Neuronal stem cell (in vitro differentiated cells): ENCODE results near the gene BRSK2.

Source experiments
- DNase-seq: peaks from one replicate; pipeline ENCODE4 v3.0.0-alpha.2; 2013; ENCODE audit warnings: low spot score
- H2AFZ ChIP-seq: one replicate; pipeline ENCODE4 v1.6.1; 2013; ENCODE audit warnings: mild to moderate bottlenecking, low read length, inconsistent platforms
- H2AK5ac ChIP-seq: 2 replicates; pipeline ENCODE4 v1.6.1; 2013; ENCODE audit warnings: low read depth, mild to moderate bottlenecking, inconsistent platforms, low read length, moderate library complexity, mixed read lengths
- H2BK120ac ChIP-seq: 2 replicates; pipeline ENCODE4 v1.6.1; 2013; ENCODE audit warnings: low read depth, mild to moderate bottlenecking, inconsistent platforms, low read length, moderate library complexity, mixed read lengths
- H2BK12ac ChIP-seq: one replicate; pipeline ENCODE4 v1.6.1; 2013; ENCODE audit warnings: low read length, inconsistent platforms
- H2BK15ac ChIP-seq: 2 replicates; pipeline ENCODE4 v1.6.1; 2013; ENCODE audit warnings: mild to moderate bottlenecking, low read length, inconsistent platforms, mixed read lengths
- H2BK5ac ChIP-seq: one replicate; pipeline ENCODE4 v1.6.1; 2013; ENCODE audit warnings: inconsistent platforms, mild to moderate bottlenecking, low read length, moderate library complexity
- H3K14ac ChIP-seq: one replicate; pipeline ENCODE4 v1.6.1; 2013; ENCODE audit warnings: low read length, inconsistent platforms
- H3K18ac ChIP-seq: 2 replicates; pipeline ENCODE4 v1.6.1; 2013; ENCODE audit warnings: low read length, inconsistent platforms
- H3K23ac ChIP-seq: 2 replicates; pipeline ENCODE4 v1.6.1; 2013; ENCODE audit warnings: low read depth, mild to moderate bottlenecking, mixed read lengths, low read length, inconsistent platforms; ENCODE audit not compliant: poor library complexity
- H3K27ac ChIP-seq: replicated peaks from 3 replicates; pipeline ENCODE4 v1.5.1; 2013; ENCODE audit warnings: low read length, inconsistent platforms
- H3K27me3 ChIP-seq, 3 experiments: 2 replicates each; pipeline ENCODE4 v1.6.1; 2013; ENCODE audit warnings: low read length in 3 of 3, mild to moderate bottlenecking in 2 of 3, inconsistent platforms in 1 of 3, low read depth in 1 of 3, mixed read lengths in 1 of 3, moderate library complexity in 1 of 3; ENCODE audit not compliant: control insufficient read depth in 3 of 3, insufficient read depth in 3 of 3
- H3K36me3 ChIP-seq, 2 donors: replicated peaks in 1 of 2; 2 replicates each; pipeline ENCODE4 v1.6.1; 2013; ENCODE audit warnings: low read length in 2 of 2; ENCODE audit not compliant: control insufficient read depth in 2 of 2, insufficient read depth in 2 of 2
- H3K4ac ChIP-seq: 2 replicates; pipeline ENCODE4 v1.6.1; 2013; ENCODE audit warnings: inconsistent platforms, mild to moderate bottlenecking, low read length, moderate library complexity
- H3K4me1 ChIP-seq, 2 donors: 1 replicate in 1 of 2; 2 replicates in 1 of 2; pipeline ENCODE4 v1.6.1; 2013; ENCODE audit warnings: low read length in 2 of 2, low read depth in 1 of 2; ENCODE audit not compliant: control insufficient read depth in 2 of 2, insufficient read depth in 1 of 2
- H3K4me2 ChIP-seq: one replicate; pipeline ENCODE4 v1.6.1; 2013; ENCODE audit warnings: mild to moderate bottlenecking, low read length, inconsistent platforms; ENCODE audit not compliant: insufficient read depth, poor library complexity, severe bottlenecking
- H3K4me3 ChIP-seq, 2 donors: 2 replicates each; pipeline ENCODE4 v1.5.1; 2013; ENCODE audit warnings: low read length in 2 of 2, mild to moderate bottlenecking in 2 of 2, inconsistent platforms in 1 of 2, moderate library complexity in 1 of 2
- H3K79me1 ChIP-seq: one replicate; pipeline ENCODE4 v1.6.1; 2013; ENCODE audit warnings: low read depth, mild to moderate bottlenecking, inconsistent platforms, low read length, moderate library complexity
- H3K9ac ChIP-seq: one replicate; pipeline ENCODE4 v1.6.1; 2013; ENCODE audit warnings: mild to moderate bottlenecking, low read depth, low read length, inconsistent platforms; ENCODE audit not compliant: poor library complexity
- H3K9me3 ChIP-seq, 2 donors: replicated peaks in 1 of 2; 2 replicates each; pipeline versions ENCODE3 to v1.6.1; 2013; ENCODE audit warnings: low read length in 2 of 2, mild to moderate bottlenecking in 2 of 2, inconsistent platforms in 1 of 2, low read depth in 1 of 2, mixed read lengths in 1 of 2, moderate library complexity in 1 of 2; ENCODE audit not compliant: control insufficient read depth in 2 of 2, insufficient read depth in 1 of 2
- H4K8ac ChIP-seq: one replicate; pipeline ENCODE4 v1.6.1; 2013; ENCODE audit warnings: low read depth, mild to moderate bottlenecking, inconsistent platforms, low read length, moderate library complexity
- H4K91ac ChIP-seq: one replicate; pipeline ENCODE4 v1.6.1; 2013; ENCODE audit warnings: low read length, low read depth, mild to moderate bottlenecking, inconsistent platforms; ENCODE audit not compliant: poor library complexity
- WGBS, 2 donors: extraction: QIAGEN DNeasy Blood & Tissue Kit; methylation state at CpG; one replicate each; pipeline ENCODE4 v1.1.7; 2013; ENCODE audit warnings: missing lambda C conversion rate in 2 of 2, mixed read lengths in 1 of 2; ENCODE audit not compliant: insufficient read length in 2 of 2, insufficient replicate concordance in 1 of 2; ENCODE audit errors: extremely low coverage in 2 of 2; 5-methylcytosine and 5-hydroxymethylcytosine counted together

The BRSK2 gene

DNA sequence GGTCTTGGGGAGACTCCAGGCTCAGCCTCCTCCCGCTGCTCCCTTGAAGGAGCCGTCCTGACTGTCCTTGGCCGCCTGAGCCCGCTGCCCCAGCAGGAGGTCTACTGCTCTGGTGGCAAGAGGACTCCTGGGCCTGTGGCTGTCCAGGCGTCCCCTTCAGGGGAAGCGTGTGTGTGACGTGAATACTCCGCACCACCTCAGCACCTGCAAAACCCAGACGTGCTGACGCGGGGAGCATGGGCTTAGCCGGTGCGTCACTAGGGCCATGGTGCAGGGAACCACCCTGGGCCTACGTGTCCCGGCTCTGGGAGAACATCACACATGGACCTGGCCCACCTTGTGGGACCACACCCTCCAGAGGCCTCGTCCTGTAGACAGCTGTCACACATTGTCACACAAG is 30.2 kb upstream of the BRSK2 start:
- Histone ChIP-seq H4K8ac (no peak overlapping the region), H4K91ac (no peak overlapping the region), H2BK12ac (peak overlapping the region; percentile 94), H3K18ac (no peak overlapping the region), H3K27ac (no peak overlapping the region), H3K4me3 (no peak overlapping the region), H3K79me1 (peaks cover 5% of the 10 kb centered on the region), H3K14ac (peak overlapping the region; percentile 82), H2AK5ac (no peak overlapping the region), H3K9me3 (peaks cover 0 to 33% of the 10 kb centered on the region in 2 donors), H3K9ac (peak overlapping the region; percentile 21), H3K27me3 (peaks cover 0 to 8% (median 2%) of the 10 kb centered on the region in 3 experiments), H2AFZ (no peak overlapping the region), H2BK120ac (no peak overlapping the region), H3K4ac (no peak overlapping the region), H3K36me3 (no peaks in the 10 kb centered on the region), H3K23ac (peak overlapping the region; percentile 8), H3K4me1 (no peaks in the 10 kb centered on the region), H2BK15ac (peak overlapping the region; percentile 6), H3K4me2 (no peak overlapping the region), H2BK5ac (peak overlapping the region; percentile 22)
- no CpG with 5 or more reads among the region's 16 CpGs for WGBS, 2 donors
- DNase-seq: no peak

DNA sequence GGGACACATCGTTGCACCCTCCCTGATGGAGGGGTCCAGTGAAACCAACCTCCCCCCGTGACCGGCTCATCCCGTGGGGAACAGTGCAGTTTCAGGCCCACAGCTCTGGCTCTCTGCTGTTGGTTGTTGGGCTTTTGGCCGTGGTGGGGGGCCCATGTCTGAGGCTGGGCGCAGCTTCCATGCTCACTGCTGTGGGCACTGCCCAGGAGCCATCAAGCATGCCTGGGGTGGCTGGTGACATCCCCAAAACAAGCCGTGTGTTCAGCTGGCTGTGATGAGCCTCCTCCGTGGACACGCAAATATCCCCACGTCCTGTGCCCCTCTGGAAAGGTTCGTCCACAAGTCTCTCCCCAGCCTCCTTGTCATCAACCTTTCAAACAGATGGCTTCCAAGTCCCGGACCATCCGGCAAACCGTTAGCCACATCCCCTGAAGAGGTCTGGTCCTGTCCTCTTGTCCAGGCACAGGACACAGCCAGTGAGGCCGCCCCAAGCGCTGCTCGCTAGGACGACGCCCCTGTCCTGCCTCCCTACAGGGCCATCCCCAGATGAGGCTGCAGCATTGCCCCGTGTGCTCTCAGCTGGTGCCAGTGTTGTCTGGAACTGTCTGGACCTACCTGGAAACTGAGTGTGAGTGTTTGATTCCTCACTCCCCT is 29.4 kb upstream of the BRSK2 start:
- no peak for DNase-seq
- Histone ChIP-seq H2BK15ac (peak overlapping the region; percentile 43), H3K4me3 (peak overlapping the region in 1 of 2 donors; percentile 0), H3K36me3 (no peaks in the 10 kb centered on the region), H3K27me3 (peaks cover 0 to 6% (median 2%) of the 10 kb centered on the region in 3 experiments), H4K91ac (no peak overlapping the region), H3K23ac (peak overlapping the region; percentile 80), H3K18ac (peak overlapping the region; percentile 64), H2AFZ (no peak overlapping the region), H3K4me2 (no peak overlapping the region), H3K27ac (no peak overlapping the region), H2BK120ac (no peak overlapping the region), H2BK12ac (peak overlapping the region; percentile 10), H3K9ac (no peak overlapping the region), H3K4me1 (no peaks in the 10 kb centered on the region), H4K8ac (no peak overlapping the region), H3K9me3 (peaks cover 0 to 37% of the 10 kb centered on the region in 2 donors), H2BK5ac (peak overlapping the region; percentile 22), H3K79me1 (peaks cover 5% of the 10 kb centered on the region), H3K14ac (peak overlapping the region; percentile 84), H2AK5ac (peak overlapping the region; percentile 43), H3K4ac (no peak overlapping the region)
- no CpG with 5 or more reads among the region's 20 CpGs for WGBS, 2 donors

DNA sequence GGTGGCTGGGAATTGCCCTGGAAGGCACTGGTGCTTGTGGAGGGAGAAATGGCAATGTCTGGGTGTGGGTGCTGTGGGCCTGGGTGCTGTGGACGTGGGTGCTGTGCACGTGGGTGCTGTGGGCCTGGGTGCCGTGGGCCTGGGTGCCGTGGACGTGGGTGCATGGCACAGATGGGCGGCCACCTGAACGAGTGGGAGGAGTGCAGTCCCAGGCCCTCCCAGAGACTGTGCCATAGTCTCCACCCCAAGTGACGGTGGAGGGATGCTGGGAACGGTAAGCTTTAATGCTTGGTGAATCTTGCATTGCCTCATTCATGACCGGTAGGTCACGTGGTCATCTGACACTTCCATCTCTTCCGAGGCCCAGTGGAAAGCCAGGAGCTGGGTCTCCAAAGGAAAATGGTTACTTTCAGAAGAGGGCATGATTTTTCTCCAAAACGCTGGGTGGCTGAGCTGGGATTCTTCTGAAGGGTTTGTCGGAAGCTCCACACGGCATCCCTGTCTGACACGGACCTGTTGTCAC is 28.8 kb upstream of the BRSK2 start:
- no peak overlapping the region for H2AFZ ChIP-seq
- no peak overlapping the region for H3K4me2 ChIP-seq
- H3K79me1 ChIP-seq: peaks cover 5% of the 10 kb centered on the region
- H3K4me1 ChIP-seq: no peaks in the 10 kb centered on the region
- H3K23ac ChIP-seq: peak overlapping the region; percentile 80
- H4K8ac ChIP-seq: no peak overlapping the region
- no peak overlapping the region for H2BK15ac ChIP-seq
- WGBS, 2 donors: no CpG with 5 or more reads among the region's 16 CpGs
- no peak overlapping the region for H3K18ac ChIP-seq
- H3K36me3 ChIP-seq: no peaks in the 10 kb centered on the region
- H2BK12ac ChIP-seq: peak overlapping the region; percentile 10
- no peak overlapping the region for H2BK120ac ChIP-seq
- peak overlapping the region; percentile 12 for H3K9ac ChIP-seq
- H4K91ac ChIP-seq: no peak overlapping the region
- no peak overlapping the region for H2AK5ac ChIP-seq
- H3K4ac ChIP-seq: no peak overlapping the region
- peaks cover 0 to 39% of the 10 kb centered on the region in 2 donors for H3K9me3 ChIP-seq
- no peak overlapping the region for H3K27ac ChIP-seq
- peak overlapping the region; percentile 84 for H3K14ac ChIP-seq
- DNase-seq: no peak
- peaks cover 0 to 6% (median 2%) of the 10 kb centered on the region in 3 experiments for H3K27me3 ChIP-seq
- no peak overlapping the region for H2BK5ac ChIP-seq
- H3K4me3 ChIP-seq: peak overlapping the region in 1 of 2 donors; percentile 0

DNA sequence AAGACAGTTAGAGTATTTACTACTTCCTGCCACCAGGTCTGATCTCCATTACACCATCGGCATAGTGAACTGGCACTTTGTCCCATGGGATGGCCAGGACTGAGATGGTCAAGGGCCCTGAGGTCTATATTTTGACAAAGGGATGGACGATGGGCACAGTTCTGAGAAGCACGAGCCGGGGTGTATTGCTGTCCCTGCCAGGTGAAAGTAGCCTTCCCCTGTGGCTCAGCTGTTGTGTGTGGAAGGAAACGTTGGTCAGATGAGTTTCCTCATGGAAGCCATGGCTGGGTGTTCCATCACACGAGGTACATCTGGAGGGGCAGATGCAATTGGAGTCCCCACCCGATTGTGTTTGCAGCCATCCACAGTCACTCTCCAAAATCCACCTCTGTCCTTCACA is 27.9 kb upstream of the BRSK2 start:
- no peak for DNase-seq
- Histone ChIP-seq H3K4ac (no peak overlapping the region), H3K9me3 (peaks cover 0 to 39% of the 10 kb centered on the region in 2 donors), H3K9ac (no peak overlapping the region), H3K27me3 (peaks cover 0 to 6% (median 0%) of the 10 kb centered on the region in 3 experiments), H2AFZ (no peak overlapping the region), H3K79me1 (peaks cover 5% of the 10 kb centered on the region), H4K8ac (no peak overlapping the region), H3K18ac (no peak overlapping the region), H2AK5ac (no peak overlapping the region), H3K36me3 (no peaks in the 10 kb centered on the region), H2BK5ac (no peak overlapping the region), H3K4me2 (no peak overlapping the region), H3K4me3 (no peak overlapping the region), H2BK120ac (no peak overlapping the region), H4K91ac (no peak overlapping the region), H2BK15ac (no peak overlapping the region), H3K4me1 (no peaks in the 10 kb centered on the region), H3K23ac (no peak overlapping the region), H3K14ac (no peak overlapping the region), H2BK12ac (no peak overlapping the region), H3K27ac (no peak overlapping the region)
- no CpG with 5 or more reads among the region's 7 CpGs for WGBS, 2 donors
